Kasumi-1 (cell line): ENCODE measurements around the gene MTHFSD.

Experiments
- DNase-seq, 2 experiments: peaks; one replicate each; lab custom pipeline; 2025; lab: John Stamatoyannopoulos, UW

MTHFSD gene

DNA sequence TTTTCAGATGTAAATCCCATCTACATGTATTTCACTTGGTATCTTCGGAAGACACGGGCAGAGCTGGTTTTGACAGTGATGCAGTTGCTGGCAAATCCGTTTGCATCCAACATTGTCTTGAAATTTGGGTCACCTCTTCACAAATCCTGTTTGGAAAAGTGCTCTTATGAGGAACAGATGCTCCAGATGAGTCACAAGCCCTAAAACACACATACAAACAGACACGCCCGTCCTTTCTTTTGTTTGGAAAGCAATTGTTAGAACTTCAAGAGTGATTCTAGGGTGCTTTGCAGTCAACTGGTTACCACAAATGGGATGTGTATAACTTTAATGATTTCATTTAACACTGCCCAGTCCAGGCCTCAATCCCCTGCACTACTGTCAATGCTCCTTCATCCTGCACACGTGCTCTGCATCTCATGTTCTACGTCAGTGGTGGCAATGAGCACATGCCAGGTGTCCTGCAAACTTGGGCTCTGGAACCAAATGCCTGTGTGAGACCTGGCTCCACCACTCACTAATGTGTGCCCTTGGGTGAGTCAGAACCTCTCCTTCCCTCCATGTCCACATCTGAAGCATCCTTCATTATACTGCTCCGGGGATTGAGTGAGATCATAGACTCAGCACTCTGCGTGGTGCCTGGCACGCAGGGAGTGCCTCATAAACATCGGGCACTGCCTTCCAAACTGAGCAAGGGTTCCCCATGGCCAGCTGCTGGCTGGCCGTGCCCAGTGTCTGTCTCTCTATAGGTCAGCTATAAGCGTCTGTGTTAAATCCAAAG lies 64.0 kb downstream of the MTHFSD start:
- no peak for DNase-seq

DNA sequence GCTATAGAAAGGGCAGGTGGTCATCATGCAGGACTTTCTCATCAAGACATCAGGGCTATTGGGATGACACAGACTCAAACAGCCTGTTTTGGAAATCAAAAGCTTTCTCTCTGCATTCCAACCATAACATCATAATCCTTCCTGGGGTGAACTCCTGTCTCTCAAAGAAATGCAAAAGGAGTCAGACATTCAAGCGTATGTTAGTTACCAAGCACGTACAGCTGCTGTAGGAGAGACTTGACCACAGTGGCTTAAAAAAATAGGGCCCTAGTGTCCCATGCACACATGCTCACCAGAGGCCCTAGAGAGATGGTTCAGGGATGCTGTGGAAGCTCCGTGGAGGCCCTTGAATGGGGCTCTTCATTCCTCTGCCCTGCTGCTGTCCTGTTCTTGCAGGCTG lies 69.3 kb downstream of the MTHFSD start:
- DNase-seq, result no peak

DNA sequence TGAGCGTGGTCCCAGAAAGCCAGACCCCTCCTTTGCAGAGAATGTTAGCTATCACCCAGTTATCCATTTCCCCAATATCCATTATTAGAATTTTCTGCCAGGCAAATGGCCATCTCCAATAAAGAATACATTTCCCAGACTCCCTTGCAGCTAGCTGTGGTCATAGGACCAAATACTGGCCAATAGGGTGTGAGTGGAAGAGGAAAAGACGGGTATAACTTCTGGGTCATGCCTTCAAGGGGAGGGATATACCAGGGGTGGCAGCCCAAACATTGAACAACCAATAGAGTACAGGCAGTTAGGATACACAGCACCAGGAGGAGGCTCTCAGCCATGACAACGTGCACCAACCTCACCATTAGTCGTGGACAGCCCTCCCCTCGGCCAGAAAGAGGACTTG lies 70.8 kb downstream of the MTHFSD start:
- no peak for DNase-seq

DNA sequence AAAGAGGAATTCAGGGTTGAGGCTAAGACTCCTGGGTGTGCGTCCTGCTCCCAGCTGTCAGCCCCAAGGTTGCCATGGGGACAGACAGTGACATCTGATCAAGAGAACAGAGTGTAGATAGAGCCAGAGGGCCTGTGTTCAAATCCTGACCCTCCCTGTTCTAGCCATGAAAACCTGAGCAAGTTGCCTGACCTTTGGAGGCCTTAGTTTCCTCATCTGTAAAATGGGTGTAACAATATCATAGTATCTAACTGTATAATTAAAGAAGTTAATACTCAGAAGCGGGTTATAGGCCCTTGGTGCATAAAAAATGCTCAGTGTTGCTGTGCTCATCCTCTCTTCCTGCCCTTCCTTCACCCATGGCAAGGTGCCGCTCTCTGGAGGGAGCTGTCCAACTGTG lies 73.4 kb downstream of the MTHFSD start:
- DNase-seq, result no peak

DNA sequence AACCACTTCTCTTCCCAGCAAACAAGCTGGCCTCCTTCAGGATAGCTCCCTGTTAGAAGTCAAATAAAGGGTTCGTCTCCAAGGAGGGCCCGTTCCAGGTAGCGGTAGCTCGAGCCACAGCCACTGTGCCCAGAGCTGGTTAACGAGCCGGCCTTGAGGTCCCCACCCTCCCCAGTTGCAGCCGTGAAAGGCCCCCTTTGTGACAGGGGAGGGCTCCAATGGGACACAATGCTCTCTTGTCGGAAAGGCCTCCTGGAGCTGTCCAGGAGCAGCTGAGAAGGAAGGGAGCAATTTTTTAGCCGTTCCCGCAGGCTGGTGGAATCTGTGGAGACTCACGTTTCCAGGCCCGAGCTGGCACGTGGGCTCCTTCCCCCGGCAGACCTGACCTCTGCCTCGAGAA lies 74.6 kb downstream of the MTHFSD start:
- no peak for DNase-seq
